DLD1 (cell line): Measurements from ENCODE around the gene TBKBP1.

ENCODE experiments used
- in situ Hi-C: cut with HindIII; loops from 2 replicates; pipeline ENCODE4 v1.10.0; 2017; ENCODE audit warnings: low sequenced_read_pairs

Gene TBKBP1

GRCh38 chr17:47698749-47699535 lies 5.0 kb downstream of the TBKBP1 start:
- in situ Hi-C loops = no loop called here

- in situ Hi-C loops = no loop called here
Measured at GRCh38 chr17:47699536-47699840, 5.5 kb downstream of the TBKBP1 start.

- in situ Hi-C loops = no loop called here
Measured at GRCh38 chr17:47700471-47701449, 6.8 kb downstream of the TBKBP1 start.

GRCh38 chr17:47701608-47702007 lies 7.6 kb downstream of the TBKBP1 start:
- in situ Hi-C loops = no loop called here

- in situ Hi-C loops = no loop called here
Measured at GRCh38 chr17:47702391-47702995, 8.5 kb downstream of the TBKBP1 start.

- in situ Hi-C loops = no loop called here
Measured at GRCh38 chr17:47703191-47703591, 9.2 kb downstream of the TBKBP1 start.

- in situ Hi-C loops = no loop called here
Measured at GRCh38 chr17:47703671-47704070, 9.7 kb downstream of the TBKBP1 start.

- in situ Hi-C loops = no loop called here
Measured at GRCh38 chr17:47704116-47704515, 10.2 kb downstream of the TBKBP1 start.

- in situ Hi-C loops = no loop called here
Measured at GRCh38 chr17:47704736-47705135, 10.8 kb downstream of the TBKBP1 start.

GRCh38 chr17:47705536-47706530 lies 11.9 kb downstream of the TBKBP1 start:
- in situ Hi-C loops = no loop called here

GRCh38 chr17:47707056-47707804 lies 13.3 kb downstream of the TBKBP1 start:
- in situ Hi-C loops = no loop called here

GRCh38 chr17:47707884-47708283 lies 13.9 kb downstream of the TBKBP1 start:
- in situ Hi-C loops = no loop called here

GRCh38 chr17:47708312-47708863 lies 14.4 kb downstream of the TBKBP1 start:
- in situ Hi-C loops = no loop called here

GRCh38 chr17:47708864-47709541 lies 15.0 kb downstream of the TBKBP1 start:
- in situ Hi-C loops = no loop called here

- in situ Hi-C loops = no loop called here
Measured at GRCh38 chr17:47709594-47709993, 15.6 kb downstream of the TBKBP1 start.

GRCh38 chr17:47711366-47712099 lies 17.6 kb downstream of the TBKBP1 start:
- in situ Hi-C loops = no loop called here

GRCh38 chr17:47712330-47713023 lies 18.5 kb downstream of the TBKBP1 start:
- in situ Hi-C loops = no loop called here
